ENCODE data around the gene CNTD1. TPM values are rescaled to one million over a fixed set of nuclear protein-coding genes. Genes with fewer than 3 reads are reported as not detected.

The CNTD1 gene
- total RNA-seq, 1 experiment from 2014 or later: 0.13 TPM

DNA sequence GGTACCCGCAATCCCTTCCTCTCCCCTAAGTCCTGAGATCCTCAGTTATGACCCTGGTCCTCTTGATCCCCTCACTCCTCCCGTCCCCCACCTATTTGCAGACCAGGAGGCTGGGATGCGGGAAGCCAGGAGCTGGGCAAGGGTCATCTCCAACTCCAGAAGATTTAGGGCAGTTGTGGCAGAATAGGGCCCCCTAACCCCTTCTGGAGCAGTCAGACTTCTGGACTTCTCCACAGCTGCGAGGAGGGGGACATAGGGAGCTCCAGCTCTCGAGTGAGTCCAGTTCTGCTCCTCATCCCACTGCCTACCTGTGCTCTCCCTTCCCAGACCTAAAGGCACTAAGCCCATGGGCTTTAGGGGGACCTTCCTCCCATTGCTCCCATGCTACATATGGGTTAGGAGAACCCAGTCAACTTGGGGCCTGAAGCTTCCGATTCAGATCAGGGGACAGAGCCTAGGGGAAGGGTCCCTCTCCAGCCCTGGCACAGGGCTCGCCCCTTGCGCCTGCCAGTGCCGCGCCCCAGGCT, 17.0 kb upstream of the CNTD1 start:
- no peak overlapping the region for H3K27ac ChIP-seq (ENCODE audit: low read length)
- in situ Hi-C loops (cut with HindIII; ENCODE audit: low pct_unique_long_range_greater_than_20kb, low sequenced_read_pairs): no loop called here
- POLR2A ChIA-PET: no interaction called here

DNA sequence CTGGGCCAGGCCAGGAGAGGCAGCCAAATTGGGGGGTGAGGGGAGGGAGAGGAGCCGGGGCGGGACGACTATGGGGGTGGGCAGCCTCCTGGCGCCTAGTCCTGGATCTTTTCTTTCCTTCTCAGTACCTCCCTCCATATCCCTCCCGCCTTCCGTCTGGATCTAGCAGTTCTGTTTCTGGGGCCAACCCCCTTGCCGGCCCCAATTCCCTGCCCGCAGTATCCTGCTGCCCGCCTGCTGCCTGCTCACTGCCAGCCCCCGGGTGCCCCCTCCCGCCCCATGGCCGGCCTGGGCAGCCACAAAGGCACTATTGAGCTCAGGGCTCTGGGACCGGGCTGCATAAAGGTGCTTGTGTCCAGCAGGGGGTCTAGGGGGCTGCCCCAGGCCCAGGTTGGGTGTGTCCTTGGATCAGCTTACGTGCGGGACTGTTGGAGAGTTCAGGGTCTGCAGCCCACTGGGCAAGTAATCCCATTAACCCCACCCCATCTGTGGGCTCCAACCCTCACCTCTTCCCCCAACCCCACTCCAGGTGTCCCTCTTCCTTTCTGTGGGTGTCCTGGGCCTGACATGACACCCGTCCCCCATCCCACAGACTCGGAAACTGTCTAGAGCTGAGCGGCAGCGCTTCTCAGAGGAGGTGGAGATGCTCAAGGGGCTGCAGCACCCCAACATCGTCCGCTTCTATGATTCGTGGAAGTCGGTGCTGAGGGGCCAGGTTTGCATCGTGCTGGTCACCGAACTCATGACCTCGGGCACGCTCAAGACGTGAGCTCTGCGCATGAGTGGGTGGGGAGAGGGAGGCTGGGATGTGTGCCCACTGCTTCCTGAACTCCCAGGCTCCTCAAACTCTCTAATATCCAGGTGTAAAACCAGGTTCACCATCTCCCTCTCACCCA, 16.2 kb upstream of the CNTD1 start:
- H3K27me3 ChIP-seq (ENCODE audit: control insufficient read depth, insufficient read depth, low read length): no peaks in the 10 kb centered on the region
- ChIA-PET POLR2A (no interaction called here), CTCF (interaction anchor here (2.3 kb wide), 1 partner anchor 19 kb away, joined by 5 read pairs; no protein-coding TSS in a partner anchor)
- ATAC-seq: no peak
- TF ChIP-seq, protein P1, sequence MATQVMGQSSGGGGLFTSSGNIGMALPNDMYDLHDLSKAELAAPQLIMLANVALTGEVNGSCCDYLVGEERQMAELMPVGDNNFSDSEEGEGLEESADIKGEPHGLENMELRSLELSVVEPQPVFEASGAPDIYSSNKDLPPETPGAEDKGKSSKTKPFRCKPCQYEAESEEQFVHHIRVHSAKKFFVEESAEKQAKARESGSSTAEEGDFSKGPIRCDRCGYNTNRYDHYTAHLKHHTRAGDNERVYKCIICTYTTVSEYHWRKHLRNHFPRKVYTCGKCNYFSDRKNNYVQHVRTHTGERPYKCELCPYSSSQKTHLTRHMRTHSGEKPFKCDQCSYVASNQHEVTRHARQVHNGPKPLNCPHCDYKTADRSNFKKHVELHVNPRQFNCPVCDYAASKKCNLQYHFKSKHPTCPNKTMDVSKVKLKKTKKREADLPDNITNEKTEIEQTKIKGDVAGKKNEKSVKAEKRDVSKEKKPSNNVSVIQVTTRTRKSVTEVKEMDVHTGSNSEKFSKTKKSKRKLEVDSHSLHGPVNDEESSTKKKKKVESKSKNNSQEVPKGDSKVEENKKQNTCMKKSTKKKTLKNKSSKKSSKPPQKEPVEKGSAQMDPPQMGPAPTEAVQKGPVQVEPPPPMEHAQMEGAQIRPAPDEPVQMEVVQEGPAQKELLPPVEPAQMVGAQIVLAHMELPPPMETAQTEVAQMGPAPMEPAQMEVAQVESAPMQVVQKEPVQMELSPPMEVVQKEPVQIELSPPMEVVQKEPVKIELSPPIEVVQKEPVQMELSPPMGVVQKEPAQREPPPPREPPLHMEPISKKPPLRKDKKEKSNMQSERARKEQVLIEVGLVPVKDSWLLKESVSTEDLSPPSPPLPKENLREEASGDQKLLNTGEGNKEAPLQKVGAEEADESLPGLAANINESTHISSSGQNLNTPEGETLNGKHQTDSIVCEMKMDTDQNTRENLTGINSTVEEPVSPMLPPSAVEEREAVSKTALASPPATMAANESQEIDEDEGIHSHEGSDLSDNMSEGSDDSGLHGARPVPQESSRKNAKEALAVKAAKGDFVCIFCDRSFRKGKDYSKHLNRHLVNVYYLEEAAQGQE (IDR thresholded peaks at IDR 0.05; ENCODE audit: insufficient read depth in 1 of 2, low read depth in 2 of 2, low read length in 1 of 2): no peak
- TF ChIP-seq SIN3A (IDR thresholded peaks at IDR 0.05; ENCODE audit: borderline replicate concordance, insufficient read depth, low read depth, low read length): no peak
- no peak for TF ChIP-seq POLR2AphosphoS5 (IDR thresholded peaks at IDR 0.05; ENCODE audit: low read depth, low read length)
- TF ChIP-seq, protein P2, sequence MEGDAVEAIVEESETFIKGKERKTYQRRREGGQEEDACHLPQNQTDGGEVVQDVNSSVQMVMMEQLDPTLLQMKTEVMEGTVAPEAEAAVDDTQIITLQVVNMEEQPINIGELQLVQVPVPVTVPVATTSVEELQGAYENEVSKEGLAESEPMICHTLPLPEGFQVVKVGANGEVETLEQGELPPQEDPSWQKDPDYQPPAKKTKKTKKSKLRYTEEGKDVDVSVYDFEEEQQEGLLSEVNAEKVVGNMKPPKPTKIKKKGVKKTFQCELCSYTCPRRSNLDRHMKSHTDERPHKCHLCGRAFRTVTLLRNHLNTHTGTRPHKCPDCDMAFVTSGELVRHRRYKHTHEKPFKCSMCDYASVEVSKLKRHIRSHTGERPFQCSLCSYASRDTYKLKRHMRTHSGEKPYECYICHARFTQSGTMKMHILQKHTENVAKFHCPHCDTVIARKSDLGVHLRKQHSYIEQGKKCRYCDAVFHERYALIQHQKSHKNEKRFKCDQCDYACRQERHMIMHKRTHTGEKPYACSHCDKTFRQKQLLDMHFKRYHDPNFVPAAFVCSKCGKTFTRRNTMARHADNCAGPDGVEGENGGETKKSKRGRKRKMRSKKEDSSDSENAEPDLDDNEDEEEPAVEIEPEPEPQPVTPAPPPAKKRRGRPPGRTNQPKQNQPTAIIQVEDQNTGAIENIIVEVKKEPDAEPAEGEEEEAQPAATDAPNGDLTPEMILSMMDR (IDR thresholded peaks at IDR 0.05): no peak
- no peak for TF ChIP-seq TCF7L2 (IDR thresholded peaks at IDR 0.05; ENCODE audit: low read depth, low read length)
- H3K4me1 ChIP-seq (ENCODE audit: control insufficient read depth, insufficient read depth, low read length): peaks cover 19% of the 10 kb centered on the region
- intact Hi-C loops (cut with micrococcal nuclease; ENCODE audit: unreplicated experiment) (no loop called here), in situ Hi-C loops (cut with HindIII; ENCODE audit: low pct_unique_long_range_greater_than_20kb, low sequenced_read_pairs) (no loop called here)
- no peaks in the 10 kb centered on the region for H3K9me3 ChIP-seq (ENCODE audit: control insufficient read depth, insufficient read depth, low read depth, low read length)
- BruUV-seq (replicated peaks): no TSS peak
- peak overlapping the region in 1 of 2 experiments; percentile 48; a peak in 2 of 4 replicates for H3K4me3 ChIP-seq (ENCODE audit: low read depth in 2 of 2, low read length in 2 of 2)
- no peak overlapping the region for H3K27ac ChIP-seq (ENCODE audit: low read length)
- DNase-seq (ENCODE audit: low read depth, low spot score): no peak
- no peaks in the 10 kb centered on the region for H3K36me3 ChIP-seq (ENCODE audit: control insufficient read depth, insufficient read depth, low read length)

More for the DNA sequence above, 17.0 kb upstream of the CNTD1 start:
- H3K27me3 ChIP-seq (ENCODE audit: control insufficient read depth, insufficient read depth, low read length): no peaks in the 10 kb centered on the region
- H3K4me3 ChIP-seq (ENCODE audit: low read depth in 2 of 2, low read length in 2 of 2): peak overlapping the region; percentile 48 to 56; a peak in 3 of 4 replicates
- no peak for DNase-seq (ENCODE audit: low read depth, low spot score)
- no peak for TF ChIP-seq TCF7L2 (IDR thresholded peaks at IDR 0.05; ENCODE audit: low read depth, low read length)
- no peak for TF ChIP-seq POLR2AphosphoS5 (IDR thresholded peaks at IDR 0.05; ENCODE audit: low read depth, low read length)
- TF ChIP-seq, protein P2 (IDR thresholded peaks at IDR 0.05): no peak
- TF ChIP-seq SIN3A (IDR thresholded peaks at IDR 0.05; ENCODE audit: borderline replicate concordance, insufficient read depth, low read depth, low read length): no peak
- TF ChIP-seq, protein P1 (IDR thresholded peaks at IDR 0.05; ENCODE audit: insufficient read depth in 1 of 2, low read depth in 2 of 2, low read length in 1 of 2): no peak
- no peaks in the 10 kb centered on the region for H3K9me3 ChIP-seq (ENCODE audit: control insufficient read depth, insufficient read depth, low read depth, low read length)
- ATAC-seq: no peak
- H3K4me1 ChIP-seq (ENCODE audit: control insufficient read depth, insufficient read depth, low read length): peaks cover 19% of the 10 kb centered on the region
- intact Hi-C loops (cut with micrococcal nuclease; ENCODE audit: unreplicated experiment): no loop called here
- no TSS peak for BruUV-seq (replicated peaks)
- CTCF ChIA-PET: interaction anchor here (2.3 kb wide), 1 partner anchor 18 kb away, joined by 5 read pairs; no protein-coding TSS in a partner anchor
- no peaks in the 10 kb centered on the region for H3K36me3 ChIP-seq (ENCODE audit: control insufficient read depth, insufficient read depth, low read length)
